ENCODE data around the gene NTSR1. TPM values are rescaled to one million over a fixed set of nuclear protein-coding genes. Genes with fewer than 3 reads are reported as not detected.

The NTSR1 gene
- total RNA-seq, 4 donors from 2014 or later: 1.5 to 23.9 (median 4.7) TPM

DNA sequence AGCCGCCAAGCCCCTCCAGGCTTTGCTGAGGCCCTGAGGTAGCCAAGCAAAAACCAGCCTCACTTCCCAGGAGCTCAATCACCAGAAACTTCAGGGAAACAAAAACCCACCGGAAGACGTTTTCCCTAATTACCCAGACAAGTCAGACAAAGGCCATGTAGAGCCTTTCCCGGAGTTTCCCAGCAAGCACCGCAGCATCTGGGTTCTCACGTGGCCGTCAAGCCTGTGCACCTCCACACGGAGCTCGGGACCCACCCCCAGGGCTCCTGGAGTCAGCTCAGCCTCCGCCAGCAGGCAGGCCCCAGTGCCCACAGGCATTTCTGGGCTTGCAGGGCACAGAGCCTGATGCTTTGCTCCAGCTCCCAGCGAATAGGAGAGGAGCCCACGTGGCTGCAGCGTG, 77.5 kb downstream of the NTSR1 start:
- 76% methylated on average over 13 of the region's 13 CpGs; no CpG with 5 or more reads in 1 of the 2 donors for WGBS, 2 donors (ENCODE audit: low coverage in 1 of 2)
- TF ChIP-seq POLR2AphosphoS5 (IDR thresholded peaks at IDR 0.05) (no peak), POLR2A (IDR thresholded peaks at IDR 0.05) (no peak), EP300 (IDR thresholded peaks at IDR 0.05; ENCODE audit: low read depth) (no peak)
- TF ChIP-seq, protein P1, sequence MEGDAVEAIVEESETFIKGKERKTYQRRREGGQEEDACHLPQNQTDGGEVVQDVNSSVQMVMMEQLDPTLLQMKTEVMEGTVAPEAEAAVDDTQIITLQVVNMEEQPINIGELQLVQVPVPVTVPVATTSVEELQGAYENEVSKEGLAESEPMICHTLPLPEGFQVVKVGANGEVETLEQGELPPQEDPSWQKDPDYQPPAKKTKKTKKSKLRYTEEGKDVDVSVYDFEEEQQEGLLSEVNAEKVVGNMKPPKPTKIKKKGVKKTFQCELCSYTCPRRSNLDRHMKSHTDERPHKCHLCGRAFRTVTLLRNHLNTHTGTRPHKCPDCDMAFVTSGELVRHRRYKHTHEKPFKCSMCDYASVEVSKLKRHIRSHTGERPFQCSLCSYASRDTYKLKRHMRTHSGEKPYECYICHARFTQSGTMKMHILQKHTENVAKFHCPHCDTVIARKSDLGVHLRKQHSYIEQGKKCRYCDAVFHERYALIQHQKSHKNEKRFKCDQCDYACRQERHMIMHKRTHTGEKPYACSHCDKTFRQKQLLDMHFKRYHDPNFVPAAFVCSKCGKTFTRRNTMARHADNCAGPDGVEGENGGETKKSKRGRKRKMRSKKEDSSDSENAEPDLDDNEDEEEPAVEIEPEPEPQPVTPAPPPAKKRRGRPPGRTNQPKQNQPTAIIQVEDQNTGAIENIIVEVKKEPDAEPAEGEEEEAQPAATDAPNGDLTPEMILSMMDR (IDR thresholded peaks at IDR 0.05): no peak
- intact Hi-C loops (cut with DNase I; ENCODE audit: low total_unique reads): no loop called here
- Histone ChIP-seq H3K4me1 (peaks cover 0 to under 1% (median under 1%) of the 10 kb centered on the region in 4 donors), H3K9me3 (no peaks in the 10 kb centered on the region), H3K36me3 (no peaks in the 10 kb centered on the region), H3K27ac (no peak overlapping the region), H3K27me3 (no peaks in the 10 kb centered on the region), H3K4me3 (no peak overlapping the region)
- in situ Hi-C loops (cut with MboI; ENCODE audit: low pct_ligation_motif_present in 1 of 4, low pct_unique_long_range_greater_than_20kb in 1 of 4, low sequenced_read_pairs in 3 of 4): loop anchor here in 2 of 4 donors (10.0 to 25.0 kb wide), 3 partner anchors 99 to 291 kb away; no protein-coding TSS in a partner anchor
- DNase-seq: no peak

DNA sequence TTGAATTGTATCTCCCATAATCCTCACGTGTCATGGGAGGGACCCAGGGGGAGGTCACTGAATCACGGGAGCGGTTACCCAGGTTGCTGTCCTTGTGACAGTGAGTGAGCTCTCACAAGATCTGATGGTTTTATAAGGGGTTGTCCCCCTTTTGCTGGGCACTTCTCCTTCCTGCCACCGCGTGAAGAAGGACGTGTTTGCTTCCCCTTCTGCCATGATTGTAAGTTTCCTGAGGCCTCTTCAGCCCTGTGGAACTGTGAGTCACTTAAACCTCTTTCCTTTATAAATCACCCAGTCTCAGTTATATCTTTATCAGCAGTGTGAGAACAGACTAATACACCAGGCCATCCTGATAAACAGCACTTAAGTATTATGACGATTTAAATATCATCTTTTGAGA, 78.7 kb downstream of the NTSR1 start:
- TF ChIP-seq EP300 (IDR thresholded peaks at IDR 0.05; ENCODE audit: low read depth) (no peak), POLR2AphosphoS5 (IDR thresholded peaks at IDR 0.05) (no peak), POLR2A (IDR thresholded peaks at IDR 0.05) (no peak)
- TF ChIP-seq, protein P1 (IDR thresholded peaks at IDR 0.05): no peak
- Histone ChIP-seq H3K27ac (no peak overlapping the region), H3K9me3 (no peaks in the 10 kb centered on the region), H3K4me1 (peaks cover 0 to 4% (median 3%) of the 10 kb centered on the region in 4 donors), H3K4me3 (no peak overlapping the region), H3K27me3 (no peaks in the 10 kb centered on the region), H3K36me3 (no peaks in the 10 kb centered on the region)
- in situ Hi-C loops (cut with MboI; ENCODE audit: low pct_ligation_motif_present in 1 of 4, low pct_unique_long_range_greater_than_20kb in 1 of 4, low sequenced_read_pairs in 3 of 4): loop anchor here in 2 of 4 donors (10.0 to 25.0 kb wide), 3 partner anchors 100 to 293 kb away; no protein-coding TSS in a partner anchor
- intact Hi-C loops (cut with DNase I; ENCODE audit: low total_unique reads): no loop called here
- 76 to 82% methylated on average over 5 to 7 of the region's 7 CpGs for WGBS, 2 donors (ENCODE audit: low coverage in 1 of 2)
- no peak for DNase-seq

DNA sequence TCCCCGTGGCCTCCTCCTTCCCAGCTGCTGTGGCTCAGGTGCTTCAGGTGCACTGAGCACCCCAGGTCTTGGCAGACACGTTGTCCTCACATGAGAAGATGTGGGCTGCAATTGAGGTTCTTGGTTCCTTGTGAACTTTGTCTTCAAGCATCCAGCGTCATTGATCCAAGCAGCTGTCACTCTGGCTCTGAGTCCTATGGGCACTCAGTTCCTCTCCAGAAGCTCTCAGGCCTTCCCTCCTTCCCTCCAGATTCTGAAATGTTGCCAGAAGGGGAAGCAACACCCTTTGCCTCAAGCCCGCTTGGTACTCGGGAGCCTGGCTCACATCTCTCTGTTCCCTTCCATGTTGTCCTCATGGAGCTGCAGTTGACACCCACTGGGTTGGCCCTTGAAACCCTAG, 79.2 kb downstream of the NTSR1 start:
- Histone ChIP-seq H3K27me3 (no peaks in the 10 kb centered on the region), H3K27ac (no peak overlapping the region), H3K9me3 (no peaks in the 10 kb centered on the region), H3K4me3 (no peak overlapping the region), H3K36me3 (no peaks in the 10 kb centered on the region), H3K4me1 (peaks cover 0 to 4% (median 3%) of the 10 kb centered on the region in 4 donors)
- TF ChIP-seq EP300 (IDR thresholded peaks at IDR 0.05; ENCODE audit: low read depth): no peak
- no peak for TF ChIP-seq POLR2A (IDR thresholded peaks at IDR 0.05)
- intact Hi-C loops (cut with DNase I; ENCODE audit: low total_unique reads) (no loop called here), in situ Hi-C loops (cut with MboI; ENCODE audit: low pct_ligation_motif_present in 1 of 4, low pct_unique_long_range_greater_than_20kb in 1 of 4, low sequenced_read_pairs in 3 of 4) (loop anchor here in 2 of 4 donors (10.0 to 25.0 kb wide), 3 partner anchors 101 to 293 kb away; no protein-coding TSS in a partner anchor)
- no peak for DNase-seq
- WGBS, 2 donors (ENCODE audit: low coverage in 1 of 2): 68% methylated on average over 5 of the region's 5 CpGs; no CpG with 5 or more reads in 1 of the 2 donors

DNA sequence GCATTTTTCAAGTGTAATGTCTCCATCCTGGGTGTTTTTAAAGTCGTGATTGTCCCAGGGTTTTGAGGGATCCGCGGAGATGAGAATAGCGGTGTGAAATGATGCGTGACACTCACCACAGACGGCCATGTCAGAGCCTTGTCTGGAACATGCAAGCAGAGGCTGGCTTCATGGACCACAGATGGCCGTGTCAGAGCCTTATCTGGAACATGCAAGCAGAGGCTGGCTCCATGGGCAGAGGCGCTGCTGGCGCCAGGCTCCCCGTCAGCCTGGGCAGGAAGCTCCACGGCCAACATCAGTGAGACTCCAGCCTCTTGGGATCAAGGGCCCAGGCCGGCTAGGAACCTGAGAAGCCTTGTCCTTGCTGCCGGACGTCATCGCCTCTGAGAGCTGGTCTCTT, 80.0 kb downstream of the NTSR1 start:
- intact Hi-C loops (cut with DNase I; ENCODE audit: low total_unique reads): no loop called here
- DNase-seq: no peak
- Histone ChIP-seq H3K27ac (no peak overlapping the region), H3K9me3 (no peaks in the 10 kb centered on the region), H3K27me3 (no peaks in the 10 kb centered on the region), H3K4me1 (peaks cover 2 to 8% (median 6%) of the 10 kb centered on the region in 4 donors), H3K4me3 (no peak overlapping the region), H3K36me3 (no peaks in the 10 kb centered on the region)
- TF ChIP-seq EP300 (IDR thresholded peaks at IDR 0.05; ENCODE audit: low read depth): no peak
- TF ChIP-seq POLR2A (IDR thresholded peaks at IDR 0.05): no peak
- TF ChIP-seq, protein P1 (IDR thresholded peaks at IDR 0.05): no peak
- no peak for TF ChIP-seq POLR2AphosphoS5 (IDR thresholded peaks at IDR 0.05)
- in situ Hi-C loops (cut with MboI; ENCODE audit: low pct_ligation_motif_present in 1 of 4, low pct_unique_long_range_greater_than_20kb in 1 of 4, low sequenced_read_pairs in 3 of 4): loop anchor here in 2 of 4 donors (10.0 to 25.0 kb wide), 3 partner anchors 101 to 294 kb away; no protein-coding TSS in a partner anchor
- WGBS, 2 donors (ENCODE audit: low coverage in 1 of 2): 81% methylated on average over 10 of the region's 15 CpGs; no CpG with 5 or more reads in 1 of the 2 donors
